Cardiac muscle cell (in vitro differentiated cells and primary cell): ENCODE results near the gene PDE4B. TPM values are rescaled to one million over a fixed set of nuclear protein-coding genes. Genes with fewer than 3 reads are reported as not detected.

Source experiments
- DNase-seq, 2 donors: peaks; one replicate each; pipeline versions ENCODE4 v3.0.0 to v3.0.0-alpha.2; 2010 to 2017; ENCODE audit warnings: low read depth in 1 of 2, low spot score in 1 of 2
- H3K27ac ChIP-seq: fragments of 200-600 bp; sonication (generic); 2 replicates; pipeline ENCODE4 v1.5.1; 2016
- H3K27me3 ChIP-seq: fragments of 200-600 bp; sonication (generic); 2 replicates; pipeline ENCODE4 v1.6.0; 2016; ENCODE audit warnings: control low read depth
- H3K36me3 ChIP-seq: fragments of 200-600 bp; sonication (generic); 2 replicates; pipeline ENCODE4 v1.5.1; 2016; ENCODE audit warnings: control low read depth
- H3K4me1 ChIP-seq: fragments of 200-600 bp; sonication (generic); 2 replicates; pipeline ENCODE4 v1.8.1; 2017; ENCODE audit warnings: low read depth, mild to moderate bottlenecking, mixed run types
- H3K4me3 ChIP-seq: fragments of 200-600 bp; sonication (generic); 2 replicates; pipeline ENCODE4 v1.5.1; 2016; ENCODE audit warnings: mild to moderate bottlenecking
- H3K9me3 ChIP-seq: fragments of 200-600 bp; sonication (generic); 2 replicates; pipeline ENCODE4 v1.5.1; 2017; ENCODE audit warnings: low read depth, mild to moderate bottlenecking, control low read depth
- polyA plus RNA-seq: library from polyadenylated mRNA; unstranded; fragments of >200 nt; fragmentation: Nextera tagmentation; extraction: Ambion mirVana; gene quantifications from 2 replicates; pipeline ENCODE4 v1.2.1, GENCODE V29; 2016
- total RNA-seq: library from RNA; depleted of rRNA; stranded (reverse); fragments of >200 nt; gene quantifications from 2 replicates; pipeline ENCODE4 v1.2.3, GENCODE V29; 2016
- TF ChIP-seq, protein P1 (sequence below): IDR thresholded peaks from 2 replicates; pipeline ENCODE4 v1.5.1; 2012; ENCODE audit warnings: low read depth, mild to moderate bottlenecking, low read length

PDE4B gene
- total and polyA plus RNA-seq, 2 experiments from 2014 or later = 0.65 to 3.9 TPM

DNA sequence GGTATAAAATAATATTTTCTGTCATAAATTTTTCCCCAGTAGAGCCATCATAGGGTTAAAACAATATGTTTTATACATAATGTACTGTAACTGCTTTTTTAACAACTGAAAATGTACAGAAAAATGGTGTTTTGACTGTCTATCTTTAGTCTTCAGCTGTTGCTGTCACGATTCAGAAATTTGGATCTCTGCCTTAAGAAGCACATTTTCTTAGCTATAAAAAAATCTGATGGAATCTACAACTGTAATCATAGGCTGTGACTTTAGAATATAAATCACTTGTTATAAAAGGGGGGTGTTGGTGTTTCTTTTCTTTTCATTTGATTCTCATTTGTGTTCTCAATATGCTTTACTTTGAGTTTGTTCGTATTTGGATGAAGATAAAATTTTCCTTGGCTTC is 187.5 kb downstream of the PDE4B start:
- no peaks in the 10 kb centered on the region for H3K27me3 ChIP-seq
- no peak overlapping the region for H3K4me3 ChIP-seq
- peaks cover 4% of the 10 kb centered on the region for H3K4me1 ChIP-seq
- no peak for DNase-seq
- H3K9me3 ChIP-seq = no peaks in the 10 kb centered on the region
- no peaks in the 10 kb centered on the region for H3K36me3 ChIP-seq
- H3K27ac ChIP-seq = no peak overlapping the region
- TF ChIP-seq, protein P1, sequence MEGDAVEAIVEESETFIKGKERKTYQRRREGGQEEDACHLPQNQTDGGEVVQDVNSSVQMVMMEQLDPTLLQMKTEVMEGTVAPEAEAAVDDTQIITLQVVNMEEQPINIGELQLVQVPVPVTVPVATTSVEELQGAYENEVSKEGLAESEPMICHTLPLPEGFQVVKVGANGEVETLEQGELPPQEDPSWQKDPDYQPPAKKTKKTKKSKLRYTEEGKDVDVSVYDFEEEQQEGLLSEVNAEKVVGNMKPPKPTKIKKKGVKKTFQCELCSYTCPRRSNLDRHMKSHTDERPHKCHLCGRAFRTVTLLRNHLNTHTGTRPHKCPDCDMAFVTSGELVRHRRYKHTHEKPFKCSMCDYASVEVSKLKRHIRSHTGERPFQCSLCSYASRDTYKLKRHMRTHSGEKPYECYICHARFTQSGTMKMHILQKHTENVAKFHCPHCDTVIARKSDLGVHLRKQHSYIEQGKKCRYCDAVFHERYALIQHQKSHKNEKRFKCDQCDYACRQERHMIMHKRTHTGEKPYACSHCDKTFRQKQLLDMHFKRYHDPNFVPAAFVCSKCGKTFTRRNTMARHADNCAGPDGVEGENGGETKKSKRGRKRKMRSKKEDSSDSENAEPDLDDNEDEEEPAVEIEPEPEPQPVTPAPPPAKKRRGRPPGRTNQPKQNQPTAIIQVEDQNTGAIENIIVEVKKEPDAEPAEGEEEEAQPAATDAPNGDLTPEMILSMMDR = no peak

DNA sequence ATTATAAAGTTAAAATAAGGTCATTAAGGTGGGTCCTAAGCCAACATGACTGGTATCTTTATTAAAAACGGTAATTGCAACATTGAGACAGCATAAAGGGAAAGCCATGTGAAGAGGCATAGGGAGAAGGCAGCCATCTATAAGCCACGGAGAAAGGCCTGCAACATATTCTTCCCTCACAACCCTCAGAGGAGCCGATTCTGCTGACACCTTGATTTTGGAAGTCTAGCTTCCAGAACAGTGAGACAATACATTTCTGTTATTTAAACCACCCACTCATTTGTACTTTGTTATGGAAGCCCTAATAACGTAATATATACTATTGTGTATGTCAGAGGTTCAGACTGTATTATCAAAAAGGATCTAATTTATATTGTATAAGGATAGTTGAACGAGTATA is 190.8 kb downstream of the PDE4B start:
- Histone ChIP-seq H3K36me3 (no peaks in the 10 kb centered on the region), H3K27me3 (no peaks in the 10 kb centered on the region), H3K27ac (no peak overlapping the region), H3K4me1 (peaks cover 4% of the 10 kb centered on the region), H3K4me3 (no peak overlapping the region), H3K9me3 (no peaks in the 10 kb centered on the region)
- no peak for DNase-seq
- TF ChIP-seq, protein P1 = no peak

DNA sequence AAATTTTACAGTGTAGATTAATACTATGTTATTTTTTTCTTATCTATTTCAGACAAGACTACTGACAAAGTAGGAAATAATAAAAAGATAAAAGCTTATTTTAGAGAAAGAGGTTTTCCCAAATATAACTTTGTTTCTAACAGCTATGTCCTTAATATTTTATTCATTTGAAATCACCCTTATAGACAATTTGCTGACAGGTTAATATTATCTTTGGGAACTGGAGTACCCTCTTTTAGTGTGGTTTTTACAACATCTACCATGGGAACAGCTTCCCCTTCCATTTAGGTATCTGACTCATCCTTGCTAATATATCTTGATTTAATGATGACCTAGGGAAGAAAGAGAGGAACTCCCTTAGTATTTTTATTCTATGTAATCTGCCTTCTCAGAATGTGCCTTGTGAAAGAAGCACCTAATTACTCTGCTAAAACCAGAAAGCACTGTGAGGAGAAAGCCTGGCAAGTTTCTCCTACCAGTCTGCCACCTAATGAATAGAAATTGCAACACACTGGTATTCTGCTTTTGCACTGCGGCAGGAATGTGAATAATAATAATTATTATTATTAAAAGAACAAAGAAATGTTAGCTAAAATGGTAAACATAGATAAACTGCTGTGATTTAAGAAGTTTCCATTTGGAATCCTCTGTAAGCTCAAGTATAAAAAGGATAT is 192.8 kb downstream of the PDE4B start:
- no peaks in the 10 kb centered on the region for H3K27me3 ChIP-seq
- no peak overlapping the region for H3K4me3 ChIP-seq
- no peaks in the 10 kb centered on the region for H3K9me3 ChIP-seq
- H3K27ac ChIP-seq = no peak overlapping the region
- no peaks in the 10 kb centered on the region for H3K36me3 ChIP-seq
- no peak for DNase-seq
- no peaks in the 10 kb centered on the region for H3K4me1 ChIP-seq
- TF ChIP-seq, protein P1 = no peak

DNA sequence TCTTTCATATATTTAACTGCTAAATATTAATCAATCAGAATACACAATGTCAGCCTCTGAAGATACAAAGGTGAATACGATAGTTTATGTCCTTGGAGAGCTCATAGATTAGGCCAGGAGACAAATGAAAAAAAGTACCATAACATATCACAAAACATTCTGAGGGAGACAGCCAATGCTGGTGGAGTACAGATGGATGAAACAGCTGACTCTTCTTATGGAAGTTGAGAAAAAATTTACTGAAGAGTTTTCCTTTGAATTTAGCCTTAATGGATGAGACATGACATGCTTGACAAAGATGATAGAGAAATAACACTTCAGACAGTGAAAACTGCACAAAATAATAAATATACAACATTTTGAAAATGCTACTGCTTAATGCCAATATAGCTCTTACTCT is 193.5 kb downstream of the PDE4B start:
- TF ChIP-seq, protein P1 = no peak
- H3K27ac ChIP-seq = no peak overlapping the region
- DNase-seq = no peak

DNA sequence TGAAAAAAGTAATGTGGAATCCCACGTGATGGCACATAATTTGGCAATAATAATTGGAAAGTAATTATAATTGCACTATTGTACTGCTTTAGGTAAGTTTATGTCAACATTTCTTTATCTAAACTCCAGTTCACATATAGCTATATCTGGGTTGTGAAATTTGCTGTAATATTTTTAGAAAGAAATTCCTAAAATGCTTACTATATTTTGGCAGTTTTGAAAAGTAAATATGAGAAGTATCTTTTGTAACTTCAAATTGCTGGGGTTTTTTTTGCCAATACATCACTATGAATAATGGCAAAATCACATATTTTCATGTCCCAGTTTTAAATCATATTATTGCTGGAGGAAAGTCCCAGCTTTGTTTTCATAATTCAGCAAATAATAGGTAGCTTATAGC is 197.5 kb downstream of the PDE4B start:
- Histone ChIP-seq H3K36me3 (no peaks in the 10 kb centered on the region), H3K27me3 (no peaks in the 10 kb centered on the region), H3K4me3 (no peak overlapping the region), H3K27ac (no peak overlapping the region), H3K9me3 (no peaks in the 10 kb centered on the region), H3K4me1 (no peaks in the 10 kb centered on the region)
- TF ChIP-seq, protein P1 = no peak
- DNase-seq = no peak

More for the DNA sequence above, 193.5 kb downstream of the PDE4B start:
- Histone ChIP-seq H3K4me1 (no peaks in the 10 kb centered on the region), H3K36me3 (no peaks in the 10 kb centered on the region), H3K27me3 (no peaks in the 10 kb centered on the region), H3K9me3 (no peaks in the 10 kb centered on the region), H3K4me3 (no peak overlapping the region)
